ENCODE data around the gene LARP4. TPM values are rescaled to one million over a fixed set of nuclear protein-coding genes. Genes with fewer than 3 reads are reported as not detected.

The LARP4 gene
- total RNA-seq, 2 donors from 2014 or later, result 21.5 to 24.4 TPM

- Histone ChIP-seq H3K9me3 (no peaks in the 10 kb centered on the region), H3K27me3 (no peaks in the 10 kb centered on the region), H3K4me1 (no peaks in the 10 kb centered on the region), H3K4me3 (no peak overlapping the region), H3K27ac (no peak overlapping the region), H3K36me3 (replicated peaks in 1 of 2; ENCODE audit: insufficient read depth in 1 of 2, low read depth in 2 of 2) (peaks cover 0 to 4% of the 10 kb centered on the region in 2 donors)
- 85 to 92% methylated on average over 5 of the region's 5 CpGs for WGBS, 2 donors
- no peak for DNase-seq
- intact Hi-C loops (cut with DNase I), result no loop called here
- ATAC-seq, result no peak
- no peak for TF ChIP-seq POLR2A (IDR thresholded peaks at IDR 0.05)
- no peak for TF ChIP-seq CTCF (IDR thresholded peaks at IDR 0.05)
Measured at GRCh38 chr12:50452795-50453194, 52.1 kb downstream of the LARP4 start.

DNA sequence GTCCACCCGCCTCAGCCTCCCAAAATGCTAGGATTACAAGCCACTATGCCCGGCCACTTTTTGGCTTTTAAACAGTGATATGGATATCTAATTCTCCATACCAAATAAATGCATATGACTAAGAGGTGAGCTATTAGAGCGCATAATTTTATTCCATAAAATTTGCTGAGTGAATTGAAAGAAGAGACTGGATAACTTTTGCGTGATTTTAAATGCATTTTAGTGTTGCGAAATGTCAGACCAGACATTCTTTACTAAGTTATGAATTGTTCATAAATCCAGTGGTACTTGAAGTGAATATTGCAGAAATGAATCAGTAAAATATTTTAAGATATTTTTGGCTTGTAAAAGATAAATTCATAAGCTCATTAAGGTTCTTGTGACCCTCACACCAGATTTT lies 53.2 kb downstream of the LARP4 start:
- ATAC-seq (no peak), DNase-seq (no peak)
- Histone ChIP-seq H3K36me3 (replicated peaks in 1 of 2; ENCODE audit: insufficient read depth in 1 of 2, low read depth in 2 of 2) (peaks cover 0 to 4% of the 10 kb centered on the region in 2 donors), H3K27ac (no peak overlapping the region), H3K9me3 (no peaks in the 10 kb centered on the region), H3K27me3 (no peaks in the 10 kb centered on the region), H3K4me1 (no peaks in the 10 kb centered on the region), H3K4me3 (no peak overlapping the region)
- WGBS, 2 donors, result 97 to 98% methylated on average over 5 of the region's 5 CpGs
- intact Hi-C loops (cut with DNase I), result no loop called here
- no peak for TF ChIP-seq POLR2A (IDR thresholded peaks at IDR 0.05)
- TF ChIP-seq CTCF (IDR thresholded peaks at IDR 0.05), result no peak

- H3K27me3 ChIP-seq, result no peaks in the 10 kb centered on the region
- TF ChIP-seq CTCF (IDR thresholded peaks at IDR 0.05) (no peak), POLR2A (IDR thresholded peaks at IDR 0.05) (no peak)
- no peaks in the 10 kb centered on the region for H3K9me3 ChIP-seq
- no peak overlapping the region for H3K27ac ChIP-seq
- ATAC-seq, result no peak
- H3K4me3 ChIP-seq, result no peak overlapping the region
- no peaks in the 10 kb centered on the region for H3K4me1 ChIP-seq
- H3K36me3 ChIP-seq (replicated peaks in 1 of 2; ENCODE audit: insufficient read depth in 1 of 2, low read depth in 2 of 2), result peaks cover 0 to 5% of the 10 kb centered on the region in 2 donors
- intact Hi-C loops (cut with DNase I), result no loop called here
- DNase-seq, result no peak
Measured at GRCh38 chr12:50458606-50459005, 57.9 kb downstream of the LARP4 start.

GRCh38 chr12:50467439-50467838 lies 66.8 kb downstream of the LARP4 start:
- no peaks in the 10 kb centered on the region for H3K4me1 ChIP-seq
- ATAC-seq, result no peak
- peaks cover 4 to 20% of the 10 kb centered on the region in 2 donors for H3K36me3 ChIP-seq (replicated peaks in 1 of 2; ENCODE audit: insufficient read depth in 1 of 2, low read depth in 2 of 2)
- 96 to 98% methylated on average over 3 of the region's 3 CpGs for WGBS, 2 donors
- intact Hi-C loops (cut with DNase I), result no loop called here
- no peak overlapping the region for H3K27ac ChIP-seq
- TF ChIP-seq POLR2A (IDR thresholded peaks at IDR 0.05), result no peak
- TF ChIP-seq CTCF (IDR thresholded peaks at IDR 0.05), result no peak
- no peak overlapping the region for H3K4me3 ChIP-seq
- H3K9me3 ChIP-seq, result no peaks in the 10 kb centered on the region
- no peaks in the 10 kb centered on the region for H3K27me3 ChIP-seq
- DNase-seq, result no peak

DNA sequence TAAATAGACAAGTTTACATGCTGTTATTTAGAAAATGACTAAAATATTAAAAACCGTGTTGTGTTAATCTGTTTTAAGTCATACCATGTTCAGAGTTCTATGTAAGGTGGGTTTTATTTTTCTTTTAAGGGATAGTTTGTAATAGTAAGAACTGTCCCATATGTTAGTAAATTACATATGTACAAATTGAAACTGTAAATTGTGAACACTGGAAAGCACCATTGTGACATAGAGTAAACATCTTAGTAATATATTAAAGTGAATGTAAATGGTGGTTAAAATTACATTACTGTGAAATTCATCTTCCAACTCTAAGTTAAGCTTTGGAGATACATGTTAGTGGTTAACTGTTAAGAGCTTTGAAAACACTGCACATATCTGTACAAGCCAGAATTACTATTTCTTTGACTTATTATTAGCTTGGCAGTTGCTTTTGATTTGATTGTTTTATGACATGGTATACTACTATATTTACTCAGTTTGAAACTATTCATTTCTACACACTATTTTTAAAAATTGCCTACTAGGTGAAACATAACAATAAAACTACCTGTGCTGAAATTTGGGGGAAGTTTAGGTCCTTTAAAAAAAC lies 76.7 kb downstream of the LARP4 start:
- H3K9me3 ChIP-seq, result no peaks in the 10 kb centered on the region
- DNase-seq (no peak), ATAC-seq (no peak)
- H3K27me3 ChIP-seq, result no peaks in the 10 kb centered on the region
- TF ChIP-seq POLR2A (IDR thresholded peaks at IDR 0.05) (no peak), CTCF (IDR thresholded peaks at IDR 0.05) (no peak)
- intact Hi-C loops (cut with DNase I), result no loop called here
- WGBS, 2 donors, result 78 to 87% methylated on average over 1 of the region's 1 CpG
- H3K36me3 ChIP-seq (replicated peaks in 1 of 2; ENCODE audit: insufficient read depth in 1 of 2, low read depth in 2 of 2), result peaks cover 6 to 26% of the 10 kb centered on the region in 2 donors
- no peaks in the 10 kb centered on the region for H3K4me1 ChIP-seq
- no peak overlapping the region for H3K27ac ChIP-seq
- H3K4me3 ChIP-seq, result no peak overlapping the region
